GM21526 (cell line): ENCODE data around the gene FBXO15.

Source experiments
- ATAC-seq: cut with Tn5 transposase; IDR thresholded peaks from one replicate; pipeline ENCODE4 v1.9.1; 2021; ENCODE audit warnings: moderate library complexity; ENCODE audit not compliant: unreplicated experiment, low FRiP score

The FBXO15 gene

GRCh38 chr18:74066018-74066417 lies 81.6 kb downstream of the FBXO15 start:
- no peak for ATAC-seq

GRCh38 chr18:74065366-74065765 lies 82.3 kb downstream of the FBXO15 start:
- no peak for ATAC-seq

GRCh38 chr18:74064510-74064909 lies 83.1 kb downstream of the FBXO15 start:
- ATAC-seq = no peak

- ATAC-seq = no peak
Observed at GRCh38 chr18:74063557-74063956, 84.1 kb downstream of the FBXO15 start.

GRCh38 chr18:74063023-74063422 lies 84.6 kb downstream of the FBXO15 start:
- ATAC-seq = peak; percentile 70

- ATAC-seq = no peak
Observed at GRCh38 chr18:74062037-74062436, 85.6 kb downstream of the FBXO15 start.

GRCh38 chr18:74060579-74060978 lies 87.1 kb downstream of the FBXO15 start:
- ATAC-seq = no peak

- ATAC-seq = no peak
Observed at GRCh38 chr18:74050807-74051206, 96.8 kb downstream of the FBXO15 start.

- ATAC-seq = peak; percentile 83
Observed at GRCh38 chr18:74040459-74041332, 106.9 kb downstream of the FBXO15 start.

GRCh38 chr18:74040008-74040407 lies 107.6 kb downstream of the FBXO15 start:
- ATAC-seq = no peak

- ATAC-seq = no peak
Observed at GRCh38 chr18:74029161-74029560, 118.5 kb downstream of the FBXO15 start.
